Measurements from ENCODE around the gene IGSF9. TPM values are rescaled to one million over a fixed set of nuclear protein-coding genes. Genes with fewer than 3 reads are reported as not detected.

The IGSF9 gene
- total and polyA plus RNA-seq, 9 donors = 0.13 to 5.9 (median 0.56) TPM

Other genes starting within 250 kb of the IGSF9 start
- not detected for gene CRP, start 231.0 kb downstream of the IGSF9 start, total RNA-seq
- not detected for gene CRP, start 231.0 kb downstream of the IGSF9 start, polyA plus RNA-seq (ENCODE audit: insufficient read depth in 1 of 8, insufficient read length in 8 of 8, low replicate concordance in 1 of 8)
- 12.1 TPM for gene DUSP23, start 164.7 kb downstream of the IGSF9 start, total RNA-seq
- 1 to 10 TPM; 5.2 to 8.5 (median 7.8) TPM for gene DUSP23, start 164.7 kb downstream of the IGSF9 start, polyA plus RNA-seq (ENCODE audit: insufficient read depth in 1 of 8, insufficient read length in 8 of 8, low replicate concordance in 1 of 8)
- gene FCRL6, start 143.3 kb downstream of the IGSF9 start, total RNA-seq = not detected
- gene FCRL6, start 143.3 kb downstream of the IGSF9 start, polyA plus RNA-seq (ENCODE audit: insufficient read depth in 1 of 8, insufficient read length in 8 of 8, low replicate concordance in 1 of 8) = under 1 TPM in 4 of 8 donors, not detected in 4; 0.08 to 0.17 (median 0.11) TPM
- gene SLAMF8, start 118.7 kb downstream of the IGSF9 start, total RNA-seq = 0.27 TPM
- 1 to 10 TPM in 1 of 8 donors, under 1 TPM in 7; 0.19 to 1.5 (median 0.46) TPM for gene SLAMF8, start 118.7 kb downstream of the IGSF9 start, polyA plus RNA-seq (ENCODE audit: insufficient read depth in 1 of 8, insufficient read length in 8 of 8, low replicate concordance in 1 of 8)
- gene VSIG8, start 83.0 kb downstream of the IGSF9 start, total RNA-seq = not detected
- not detected for gene VSIG8, start 83.0 kb downstream of the IGSF9 start, polyA plus RNA-seq (ENCODE audit: insufficient read depth in 1 of 8, insufficient read length in 8 of 8, low replicate concordance in 1 of 8)
- gene CFAP45, start 45.4 kb downstream of the IGSF9 start, total RNA-seq = 0.22 TPM
- under 1 TPM; 0.18 to 0.54 (median 0.44) TPM for gene CFAP45, start 45.4 kb downstream of the IGSF9 start, polyA plus RNA-seq (ENCODE audit: insufficient read depth in 1 of 8, insufficient read length in 8 of 8, low replicate concordance in 1 of 8)
- 84.2 TPM for gene TAGLN2, start 20.1 kb downstream of the IGSF9 start, total RNA-seq
- 100 to 1,000 TPM; 167 to 251 (median 202) TPM for gene TAGLN2, start 20.1 kb downstream of the IGSF9 start, polyA plus RNA-seq (ENCODE audit: insufficient read depth in 1 of 8, insufficient read length in 8 of 8, low replicate concordance in 1 of 8)
- not detected for gene SLAMF9, start 8.6 kb upstream of the IGSF9 start, total RNA-seq
- gene SLAMF9, start 8.6 kb upstream of the IGSF9 start, polyA plus RNA-seq (ENCODE audit: insufficient read depth in 1 of 8, insufficient read length in 8 of 8, low replicate concordance in 1 of 8) = not detected
- 3.6 TPM for gene PIGM, start 86.4 kb upstream of the IGSF9 start, total RNA-seq
- 1 to 10 TPM; 4.3 to 6.6 (median 5.3) TPM for gene PIGM, start 86.4 kb upstream of the IGSF9 start, polyA plus RNA-seq (ENCODE audit: insufficient read depth in 1 of 8, insufficient read length in 8 of 8, low replicate concordance in 1 of 8)
- gene KCNJ10, start 124.5 kb upstream of the IGSF9 start, total RNA-seq = 0.35 TPM
- gene KCNJ10, start 124.5 kb upstream of the IGSF9 start, polyA plus RNA-seq (ENCODE audit: insufficient read depth in 1 of 8, insufficient read length in 8 of 8, low replicate concordance in 1 of 8) = 1 to 10 TPM in 1 of 8 donors, under 1 TPM in 7; 0.30 to 1.6 (median 0.65) TPM
- 0.09 TPM for gene KCNJ9, start 135.9 kb upstream of the IGSF9 start, total RNA-seq
- under 1 TPM in 7 of 8 donors, not detected in 1; 0.04 to 0.16 (median 0.09) TPM for gene KCNJ9, start 135.9 kb upstream of the IGSF9 start, polyA plus RNA-seq (ENCODE audit: insufficient read depth in 1 of 8, insufficient read length in 8 of 8, low replicate concordance in 1 of 8)
- 15.4 TPM for gene IGSF8, start 153.0 kb upstream of the IGSF9 start, total RNA-seq
- gene IGSF8, start 153.0 kb upstream of the IGSF9 start, polyA plus RNA-seq (ENCODE audit: insufficient read depth in 1 of 8, insufficient read length in 8 of 8, low replicate concordance in 1 of 8) = 10 to 100 TPM; 17.7 to 26.2 (median 22.1) TPM
- gene ATP1A2, start 170.1 kb upstream of the IGSF9 start, total RNA-seq = 55.0 TPM
- gene ATP1A2, start 170.1 kb upstream of the IGSF9 start, polyA plus RNA-seq (ENCODE audit: insufficient read depth in 1 of 8, insufficient read length in 8 of 8, low replicate concordance in 1 of 8) = 10 to 100 TPM; 44.6 to 85.6 (median 59.4) TPM
- 0.44 TPM for gene ATP1A4, start 206.0 kb upstream of the IGSF9 start, total RNA-seq
- 1 to 10 TPM in 7 of 8 donors, under 1 TPM in 1; 0.96 to 3.4 (median 1.5) TPM for gene ATP1A4, start 206.0 kb upstream of the IGSF9 start, polyA plus RNA-seq (ENCODE audit: insufficient read depth in 1 of 8, insufficient read length in 8 of 8, low replicate concordance in 1 of 8)
- gene CASQ1, start 245.0 kb upstream of the IGSF9 start, total RNA-seq = 827 TPM
- gene CASQ1, start 245.0 kb upstream of the IGSF9 start, polyA plus RNA-seq (ENCODE audit: insufficient read depth in 1 of 8, insufficient read length in 8 of 8, low replicate concordance in 1 of 8) = 1,000 to 10,000 TPM in 1 of 8 donors, 100 to 1,000 TPM in 7; 182 to 1,024 (median 692) TPM